Stimulated activated CD8-positive, alpha-beta memory T cell treated with anti-CD3 and anti-CD28 coated beads, Interleukin-12 subunit alpha, Interleukin-12 subunit beta, amount 100 ng/mL, for 24 hours (primary cell): Measurements from ENCODE around the gene RASGRP2.
"Not testable (repeated sequence)": the region's sequence is repeated elsewhere in the genome, so short reads cannot be mapped to it uniquely, and the experiment has no call there.

Experiments
- DNase-seq: peaks from one replicate; pipeline ENCODE4 v3.0.0-alpha.2; 2020; ENCODE audit errors: extremely low read depth

Gene RASGRP2

GRCh38 chr11:64719406-64719805 is 24.5 kb downstream of the RASGRP2 start:
- DNase-seq = no peak

GRCh38 chr11:64718780-64719124 is 25.2 kb downstream of the RASGRP2 start:
- no peak for DNase-seq

- no peak for DNase-seq
Observed at GRCh38 chr11:64718084-64718779, 25.7 kb downstream of the RASGRP2 start.

- DNase-seq = no peak
Observed at GRCh38 chr11:64717268-64717578, 26.7 kb downstream of the RASGRP2 start.

GRCh38 chr11:64716473-64717267 is 27.3 kb downstream of the RASGRP2 start:
- no peak for DNase-seq

GRCh38 chr11:64715756-64716472 is 28.0 kb downstream of the RASGRP2 start:
- DNase-seq = no peak

- no peak for DNase-seq
Observed at GRCh38 chr11:64715110-64715509, 28.8 kb downstream of the RASGRP2 start.

GRCh38 chr11:64714666-64715065 is 29.3 kb downstream of the RASGRP2 start:
- DNase-seq = no peak

GRCh38 chr11:64713781-64714363 is 30.1 kb downstream of the RASGRP2 start:
- no peak for DNase-seq

- DNase-seq = no peak
Observed at GRCh38 chr11:64713016-64713707, 30.8 kb downstream of the RASGRP2 start.

GRCh38 chr11:64712430-64713015 is 31.4 kb downstream of the RASGRP2 start:
- no peak for DNase-seq

- DNase-seq = no peak
Observed at GRCh38 chr11:64711956-64712362, 32.0 kb downstream of the RASGRP2 start.

GRCh38 chr11:64711138-64711955 is 32.6 kb downstream of the RASGRP2 start:
- no peak for DNase-seq

GRCh38 chr11:64710418-64711137 is 33.4 kb downstream of the RASGRP2 start:
- no peak for DNase-seq

GRCh38 chr11:64705501-64705900 is 38.4 kb downstream of the RASGRP2 start:
- no peak for DNase-seq

- no peak for DNase-seq
Observed at GRCh38 chr11:64703048-64703447, 40.9 kb downstream of the RASGRP2 start.

GRCh38 chr11:64701956-64702355 is 42.0 kb downstream of the RASGRP2 start:
- not testable (repeated sequence) for DNase-seq

- no peak for DNase-seq
Observed at GRCh38 chr11:64698427-64698826, 45.5 kb downstream of the RASGRP2 start.

GRCh38 chr11:64697663-64698375 is 46.1 kb downstream of the RASGRP2 start:
- no peak for DNase-seq
